GM12878 (cell line): ENCODE results near the gene PRCC. TPM values are rescaled to one million over a fixed set of nuclear protein-coding genes. Genes with fewer than 3 reads are reported as not detected.
A peak's percentile ranks its signal among the peaks of the same experiment; 100 is the strongest.

Experiments used
- CBFB ChIP-seq: IDR thresholded peaks from 2 replicates; pipeline ENCODE4 v1.6.1; 2016; ENCODE audit warnings: antibody characterized with exemption, low read depth
- CREM ChIP-seq: IDR thresholded peaks from 2 replicates; pipeline ENCODE4 v1.6.1; 2014; ENCODE audit warnings: antibody characterized with exemption, low read depth
- EZH2 ChIP-seq: IDR thresholded peaks from 2 replicates; pipeline ENCODE4 v1.6.1; 2012; ENCODE audit warnings: low read depth, mild to moderate bottlenecking, control low read depth, inconsistent platforms, low read length, borderline replicate concordance; ENCODE audit not compliant: control insufficient read depth
- IKZF1 ChIP-seq: fragments of 450-650 bp; conservative IDR thresholded peaks from 2 replicates; pipeline ENCODE4 v1.6.1; 2017; ENCODE audit warnings: antibody characterized with exemption, mild to moderate bottlenecking
- IRF4 ChIP-seq: IDR thresholded peaks from 2 replicates; pipeline ENCODE4 v1.6.1; 2011; ENCODE audit warnings: low read depth, low read length
- KLF5 ChIP-seq: fragments of 450-650 bp; IDR thresholded peaks from 2 replicates; pipeline ENCODE4 v1.6.1; 2014; ENCODE audit warnings: mild to moderate bottlenecking; ENCODE audit not compliant: partially characterized antibody
- MTA2 ChIP-seq: fragments of 450-650 bp; IDR thresholded peaks from 2 replicates; pipeline ENCODE4 v1.6.1; 2016; ENCODE audit warnings: low read depth, mild to moderate bottlenecking, moderate library complexity
- POLR2A ChIP-seq: IDR thresholded peaks from 2 replicates; pipeline ENCODE4 v1.6.1; 2011; ENCODE audit warnings: low read depth, mild to moderate bottlenecking, low read length
- RB1 ChIP-seq: fragments of 450-650 bp; formaldehyde crosslinking; IDR thresholded peaks from 2 replicates; pipeline ENCODE4 v1.6.1; 2017; ENCODE audit warnings: mild to moderate bottlenecking, borderline replicate concordance
- TBL1XR1 ChIP-seq: IDR thresholded peaks from 2 replicates; pipeline ENCODE4 v1.6.1; 2012; ENCODE audit warnings: low read depth, low read length, improper control_type of control experiment
- TCF3 ChIP-seq: IDR thresholded peaks from 2 replicates; pipeline ENCODE4 v1.6.1; 2012; ENCODE audit warnings: low read depth, mild to moderate bottlenecking, low read length, borderline replicate concordance; ENCODE audit not compliant: insufficient read depth
- TCF7 ChIP-seq: IDR thresholded peaks from 2 replicates; pipeline ENCODE4 v1.6.1; 2014; ENCODE audit warnings: antibody characterized with exemption, borderline replicate concordance
- YBX1 ChIP-seq: fragments of 450-650 bp; IDR thresholded peaks from 2 replicates; pipeline ENCODE4 v1.6.1; 2016; ENCODE audit warnings: antibody characterized with exemption
- ZNF207 ChIP-seq: fragments of 450-650 bp; IDR thresholded peaks from 2 replicates; pipeline ENCODE4 v1.6.1; 2014; ENCODE audit warnings: antibody characterized with exemption, mild to moderate bottlenecking, borderline replicate concordance
- ZZZ3 ChIP-seq: IDR thresholded peaks from 2 replicates; pipeline ENCODE4 v1.6.1; 2011; ENCODE audit warnings: low read depth; ENCODE audit not compliant: control insufficient read depth, insufficient read length
- polyA plus RNA-seq, 11 experiments: library from polyadenylated mRNA; depleted of rRNA in 4 of 11; unstranded in 6 of 11; stranded (reverse) in 5 of 11; fragments of >200 nt; fragmentation: Nextera tagmentation in 4 of 11; fragmentation: Illumina TruSeq in 1 of 11; extraction: Ambion mirVana in 4 of 11; extraction: Trizol in 1 of 11; gene quantifications; 1 replicate in 1 of 11; 2 replicates in 10 of 11; pipeline versions ENCODE4 v1.2.1 to v1.2.3, GENCODE V29; 2011 to 2016; ENCODE audit warnings: inconsistent platforms in 2 of 11, missing spikeins in 2 of 11, low read depth in 1 of 11
- total RNA-seq, 4 experiments: library from RNA; depleted of rRNA in 3 of 4; stranded (reverse); fragments of >200 nt in 3 of 4; fragmentation: Illumina TruSeq in 1 of 4; extraction: Trizol in 1 of 4; gene quantifications; 2 replicates each; pipeline versions ENCODE4 v1.2.1 to v1.2.3, GENCODE V29; 2013 to 2021
- TF ChIP-seq, protein P1 (sequence below): fragments of 450-650 bp; IDR thresholded peaks from 2 replicates; pipeline ENCODE4 v1.6.1; 2017; ENCODE audit warnings: mild to moderate bottlenecking, low read depth, inconsistent platforms; ENCODE audit not compliant: poor library complexity, severe bottlenecking
- TF ChIP-seq, protein P2 (sequence below): fragments of 450-650 bp; IDR thresholded peaks from 2 replicates; pipeline ENCODE4 v1.6.1; 2017; ENCODE audit warnings: antibody characterized with exemption, mild to moderate bottlenecking, moderate library complexity
- TF ChIP-seq, protein P3 (sequence below): IDR thresholded peaks from 2 replicates; pipeline ENCODE4 v1.6.1; 2012; ENCODE audit warnings: low read depth, low read length, improper control_type of control experiment
- TF ChIP-seq, protein P4 (sequence below): IDR thresholded peaks from 2 replicates; pipeline ENCODE4 v1.6.1; 2012; ENCODE audit warnings: low read depth, low read length, improper control_type of control experiment
- TF ChIP-seq, protein P5 (sequence below): fragments of 450-650 bp; formaldehyde crosslinking; IDR thresholded peaks from 2 replicates; pipeline ENCODE4 v1.4.0; 2020; ENCODE audit warnings: mild to moderate bottlenecking, moderate library complexity

PRCC gene
- total and polyA plus RNA-seq, 10 of the 15 experiments (the other 5 are each of a cell fraction or from before 2014, with no cell fraction given), result 23.8 to 132 (median 63.1) TPM

DNA sequence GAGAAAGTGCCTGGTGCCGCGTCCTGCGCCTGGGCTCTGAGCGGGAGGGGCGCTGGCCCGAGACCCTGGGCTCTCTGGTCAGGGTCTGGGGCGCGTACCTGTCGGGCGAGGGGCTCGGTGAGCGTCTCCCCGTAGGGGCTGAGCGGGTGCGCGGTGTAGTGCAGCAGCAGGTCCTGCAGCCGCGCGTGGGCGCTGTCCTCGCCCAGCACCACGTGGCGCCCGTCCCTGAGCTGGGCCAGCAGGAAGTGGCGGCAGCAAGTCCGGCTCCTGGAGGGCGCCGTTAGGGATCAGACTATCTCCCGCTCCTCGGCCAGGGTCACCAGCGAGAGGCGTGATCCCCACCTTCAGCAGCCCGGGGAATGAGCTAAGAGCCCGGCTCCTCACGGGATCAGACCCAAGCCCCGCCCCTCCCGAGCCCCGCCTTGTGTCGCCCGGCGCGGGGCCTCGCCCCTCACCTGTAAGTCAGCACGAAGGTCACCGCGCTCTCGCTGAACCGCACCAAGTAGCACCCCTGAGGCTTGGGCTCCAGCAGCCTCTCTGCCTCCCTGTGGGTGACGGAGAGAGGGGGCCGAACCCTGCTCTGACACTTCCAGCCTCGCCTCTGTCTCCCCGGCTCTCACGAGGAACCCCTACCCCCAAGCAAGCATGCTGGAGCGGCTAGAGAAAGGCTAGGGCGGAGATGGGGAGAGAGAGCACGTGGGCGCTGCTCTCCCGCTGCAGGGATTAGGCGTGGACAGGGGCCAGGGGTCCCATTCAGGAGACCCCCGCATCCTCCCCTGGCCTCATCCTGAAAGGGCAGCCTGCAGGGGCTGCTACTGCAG lies 46.6 kb downstream of the PRCC start (continued):
- TF ChIP-seq KLF5, result peak; percentile 28
- TF ChIP-seq CBFB, result no peak
- TF ChIP-seq TCF7, result no peak
- TF ChIP-seq, protein P1, sequence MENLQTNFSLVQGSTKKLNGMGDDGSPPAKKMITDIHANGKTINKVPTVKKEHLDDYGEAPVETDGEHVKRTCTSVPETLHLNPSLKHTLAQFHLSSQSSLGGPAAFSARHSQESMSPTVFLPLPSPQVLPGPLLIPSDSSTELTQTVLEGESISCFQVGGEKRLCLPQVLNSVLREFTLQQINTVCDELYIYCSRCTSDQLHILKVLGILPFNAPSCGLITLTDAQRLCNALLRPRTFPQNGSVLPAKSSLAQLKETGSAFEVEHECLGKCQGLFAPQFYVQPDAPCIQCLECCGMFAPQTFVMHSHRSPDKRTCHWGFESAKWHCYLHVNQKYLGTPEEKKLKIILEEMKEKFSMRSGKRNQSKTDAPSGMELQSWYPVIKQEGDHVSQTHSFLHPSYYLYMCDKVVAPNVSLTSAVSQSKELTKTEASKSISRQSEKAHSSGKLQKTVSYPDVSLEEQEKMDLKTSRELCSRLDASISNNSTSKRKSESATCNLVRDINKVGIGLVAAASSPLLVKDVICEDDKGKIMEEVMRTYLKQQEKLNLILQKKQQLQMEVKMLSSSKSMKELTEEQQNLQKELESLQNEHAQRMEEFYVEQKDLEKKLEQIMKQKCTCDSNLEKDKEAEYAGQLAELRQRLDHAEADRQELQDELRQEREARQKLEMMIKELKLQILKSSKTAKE, result no peak
- TF ChIP-seq, protein P2, sequence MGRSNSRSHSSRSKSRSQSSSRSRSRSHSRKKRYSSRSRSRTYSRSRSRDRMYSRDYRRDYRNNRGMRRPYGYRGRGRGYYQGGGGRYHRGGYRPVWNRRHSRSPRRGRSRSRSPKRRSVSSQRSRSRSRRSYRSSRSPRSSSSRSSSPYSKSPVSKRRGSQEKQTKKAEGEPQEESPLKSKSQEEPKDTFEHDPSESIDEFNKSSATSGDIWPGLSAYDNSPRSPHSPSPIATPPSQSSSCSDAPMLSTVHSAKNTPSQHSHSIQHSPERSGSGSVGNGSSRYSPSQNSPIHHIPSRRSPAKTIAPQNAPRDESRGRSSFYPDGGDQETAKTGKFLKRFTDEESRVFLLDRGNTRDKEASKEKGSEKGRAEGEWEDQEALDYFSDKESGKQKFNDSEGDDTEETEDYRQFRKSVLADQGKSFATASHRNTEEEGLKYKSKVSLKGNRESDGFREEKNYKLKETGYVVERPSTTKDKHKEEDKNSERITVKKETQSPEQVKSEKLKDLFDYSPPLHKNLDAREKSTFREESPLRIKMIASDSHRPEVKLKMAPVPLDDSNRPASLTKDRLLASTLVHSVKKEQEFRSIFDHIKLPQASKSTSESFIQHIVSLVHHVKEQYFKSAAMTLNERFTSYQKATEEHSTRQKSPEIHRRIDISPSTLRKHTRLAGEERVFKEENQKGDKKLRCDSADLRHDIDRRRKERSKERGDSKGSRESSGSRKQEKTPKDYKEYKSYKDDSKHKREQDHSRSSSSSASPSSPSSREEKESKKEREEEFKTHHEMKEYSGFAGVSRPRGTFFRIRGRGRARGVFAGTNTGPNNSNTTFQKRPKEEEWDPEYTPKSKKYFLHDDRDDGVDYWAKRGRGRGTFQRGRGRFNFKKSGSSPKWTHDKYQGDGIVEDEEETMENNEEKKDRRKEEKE, result no peak
- TF ChIP-seq, protein P3, sequence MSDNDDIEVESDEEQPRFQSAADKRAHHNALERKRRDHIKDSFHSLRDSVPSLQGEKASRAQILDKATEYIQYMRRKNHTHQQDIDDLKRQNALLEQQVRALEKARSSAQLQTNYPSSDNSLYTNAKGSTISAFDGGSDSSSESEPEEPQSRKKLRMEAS, result peak; percentile 98
- TF ChIP-seq IKZF1, result peak; percentile 81
- TF ChIP-seq EZH2, result no peak
- no peak for TF ChIP-seq TBL1XR1
- TF ChIP-seq, protein P4, sequence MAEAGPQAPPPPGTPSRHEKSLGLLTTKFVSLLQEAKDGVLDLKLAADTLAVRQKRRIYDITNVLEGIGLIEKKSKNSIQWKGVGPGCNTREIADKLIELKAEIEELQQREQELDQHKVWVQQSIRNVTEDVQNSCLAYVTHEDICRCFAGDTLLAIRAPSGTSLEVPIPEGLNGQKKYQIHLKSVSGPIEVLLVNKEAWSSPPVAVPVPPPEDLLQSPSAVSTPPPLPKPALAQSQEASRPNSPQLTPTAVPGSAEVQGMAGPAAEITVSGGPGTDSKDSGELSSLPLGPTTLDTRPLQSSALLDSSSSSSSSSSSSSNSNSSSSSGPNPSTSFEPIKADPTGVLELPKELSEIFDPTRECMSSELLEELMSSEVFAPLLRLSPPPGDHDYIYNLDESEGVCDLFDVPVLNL, result no peak
- TF ChIP-seq MTA2, result no peak
- TF ChIP-seq CREM, result no peak
- no peak for TF ChIP-seq ZNF207
- no peak for TF ChIP-seq RB1
- TF ChIP-seq TCF3, result no peak
- peak; percentile 68 for TF ChIP-seq POLR2A
- no peak for TF ChIP-seq ZZZ3
- TF ChIP-seq, protein P5, sequence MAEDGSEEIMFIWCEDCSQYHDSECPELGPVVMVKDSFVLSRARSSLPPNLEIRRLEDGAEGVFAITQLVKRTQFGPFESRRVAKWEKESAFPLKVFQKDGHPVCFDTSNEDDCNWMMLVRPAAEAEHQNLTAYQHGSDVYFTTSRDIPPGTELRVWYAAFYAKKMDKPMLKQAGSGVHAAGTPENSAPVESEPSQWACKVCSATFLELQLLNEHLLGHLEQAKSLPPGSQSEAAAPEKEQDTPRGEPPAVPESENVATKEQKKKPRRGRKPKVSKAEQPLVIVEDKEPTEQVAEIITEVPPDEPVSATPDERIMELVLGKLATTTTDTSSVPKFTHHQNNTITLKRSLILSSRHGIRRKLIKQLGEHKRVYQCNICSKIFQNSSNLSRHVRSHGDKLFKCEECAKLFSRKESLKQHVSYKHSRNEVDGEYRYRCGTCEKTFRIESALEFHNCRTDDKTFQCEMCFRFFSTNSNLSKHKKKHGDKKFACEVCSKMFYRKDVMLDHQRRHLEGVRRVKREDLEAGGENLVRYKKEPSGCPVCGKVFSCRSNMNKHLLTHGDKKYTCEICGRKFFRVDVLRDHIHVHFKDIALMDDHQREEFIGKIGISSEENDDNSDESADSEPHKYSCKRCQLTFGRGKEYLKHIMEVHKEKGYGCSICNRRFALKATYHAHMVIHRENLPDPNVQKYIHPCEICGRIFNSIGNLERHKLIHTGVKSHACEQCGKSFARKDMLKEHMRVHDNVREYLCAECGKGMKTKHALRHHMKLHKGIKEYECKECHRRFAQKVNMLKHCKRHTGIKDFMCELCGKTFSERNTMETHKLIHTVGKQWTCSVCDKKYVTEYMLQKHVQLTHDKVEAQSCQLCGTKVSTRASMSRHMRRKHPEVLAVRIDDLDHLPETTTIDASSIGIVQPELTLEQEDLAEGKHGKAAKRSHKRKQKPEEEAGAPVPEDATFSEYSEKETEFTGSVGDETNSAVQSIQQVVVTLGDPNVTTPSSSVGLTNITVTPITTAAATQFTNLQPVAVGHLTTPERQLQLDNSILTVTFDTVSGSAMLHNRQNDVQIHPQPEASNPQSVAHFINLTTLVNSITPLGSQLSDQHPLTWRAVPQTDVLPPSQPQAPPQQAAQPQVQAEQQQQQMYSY, result no peak
- TF ChIP-seq YBX1, result no peak
- no peak for TF ChIP-seq IRF4
